Esophagus squamous epithelium (tissue), 4 donors: Measurements from ENCODE around the gene HEG1.

Experiments
- CTCF ChIP-seq, 6 experiments: fragments of 450-650 bp in 4 of 6; fragments of 200-600 bp in 2 of 6; sonication (generic) in 2 of 6; IDR thresholded peaks; one replicate each; pipeline ENCODE4 v1.5.1; 2016 to 2019; ENCODE audit warnings: antibody characterized with exemption in 6 of 6, mild to moderate bottlenecking in 4 of 6, moderate library complexity in 4 of 6
- POLR2A ChIP-seq, 4 donors: fragments of 450-650 bp; IDR thresholded peaks; one replicate each; pipeline ENCODE4 v1.6.1; 2017; ENCODE audit warnings: antibody characterized with exemption in 4 of 4, mild to moderate bottlenecking in 4 of 4, moderate library complexity in 3 of 4

- TF ChIP-seq CTCF (IDR thresholded peaks at IDR 0.05) (no peak), POLR2A (IDR thresholded peaks at IDR 0.05) (no peak)
Observed at GRCh38 chr3:124997303-124998246, 58.2 kb downstream of the HEG1 start.
